SKM-1 treated with dmso at 0.1 percent for 144 hours (cell line): Measurements from ENCODE around the gene PLCB4.

Experiments used
- DNase-seq: peaks from one replicate; lab custom pipeline; 2025; ENCODE audit not compliant: unreplicated experiment; lab: John Stamatoyannopoulos, UW

The PLCB4 gene

GRCh38 chr20:9480066-9480465 is 411.2 kb downstream of the PLCB4 start:
- DNase-seq, result no peak

GRCh38 chr20:9482180-9482579 is 413.3 kb downstream of the PLCB4 start:
- DNase-seq, result peak; percentile 12

GRCh38 chr20:9483131-9483530 is 414.2 kb downstream of the PLCB4 start:
- DNase-seq, result no peak

- DNase-seq, result no peak
Measured at GRCh38 chr20:9485614-9486340, 416.9 kb downstream of the PLCB4 start.

GRCh38 chr20:9487231-9487630 is 418.3 kb downstream of the PLCB4 start:
- DNase-seq, result no peak

- DNase-seq, result no peak
Measured at GRCh38 chr20:9488063-9488462, 419.2 kb downstream of the PLCB4 start.

GRCh38 chr20:9490161-9490560 is 421.3 kb downstream of the PLCB4 start:
- no peak for DNase-seq

- DNase-seq, result no peak
Measured at GRCh38 chr20:9490631-9491030, 421.7 kb downstream of the PLCB4 start.

- DNase-seq, result no peak
Measured at GRCh38 chr20:9491324-9491723, 422.4 kb downstream of the PLCB4 start.

- DNase-seq, result no peak
Measured at GRCh38 chr20:9492067-9492466, 423.2 kb downstream of the PLCB4 start.

GRCh38 chr20:9493803-9494202 is 424.9 kb downstream of the PLCB4 start:
- DNase-seq, result no peak

- DNase-seq, result no peak
Measured at GRCh38 chr20:9495701-9496100, 426.8 kb downstream of the PLCB4 start.

- DNase-seq, result no peak
Measured at GRCh38 chr20:9496155-9496554, 427.3 kb downstream of the PLCB4 start.

GRCh38 chr20:9498322-9498721 is 429.4 kb downstream of the PLCB4 start:
- no peak for DNase-seq

GRCh38 chr20:9499126-9499899 is 430.4 kb downstream of the PLCB4 start:
- DNase-seq, result no peak

GRCh38 chr20:9500121-9500520 is 431.2 kb downstream of the PLCB4 start:
- no peak for DNase-seq

GRCh38 chr20:9501473-9501872 is 432.6 kb downstream of the PLCB4 start:
- no peak for DNase-seq

- DNase-seq, result no peak
Measured at GRCh38 chr20:9503526-9504245, 434.8 kb downstream of the PLCB4 start.

GRCh38 chr20:9506280-9506821 is 437.5 kb downstream of the PLCB4 start:
- DNase-seq, result no peak

- no peak for DNase-seq
Measured at GRCh38 chr20:9506964-9507369, 438.1 kb downstream of the PLCB4 start.

GRCh38 chr20:9507544-9508239 is 438.8 kb downstream of the PLCB4 start:
- no peak for DNase-seq
